GM12801 (cell line): Measurements from ENCODE around the gene C2CD3.

Experiments
- CTCF ChIP-seq: IDR thresholded peaks from one replicate; pipeline ENCODE4 v1.5.1; 2011; ENCODE audit warnings: control low read depth; ENCODE audit not compliant: insufficient read length; ENCODE audit errors: extremely low read depth

C2CD3 gene

GRCh38 chr11:74132833-74133232 lies 38.0 kb downstream of the C2CD3 start:
- TF ChIP-seq CTCF: no peak

- TF ChIP-seq CTCF: no peak
Observed at GRCh38 chr11:74123008-74123448, 47.8 kb downstream of the C2CD3 start.

- no peak for TF ChIP-seq CTCF
Observed at GRCh38 chr11:74121804-74122203, 49.0 kb downstream of the C2CD3 start.

GRCh38 chr11:74116719-74117118 lies 54.1 kb downstream of the C2CD3 start:
- TF ChIP-seq CTCF: no peak

GRCh38 chr11:74112877-74113276 lies 57.9 kb downstream of the C2CD3 start:
- no peak for TF ChIP-seq CTCF

- no peak for TF ChIP-seq CTCF
Observed at GRCh38 chr11:74106124-74106523, 64.7 kb downstream of the C2CD3 start.

- no peak for TF ChIP-seq CTCF
Observed at GRCh38 chr11:74102321-74102720, 68.5 kb downstream of the C2CD3 start.

- no peak for TF ChIP-seq CTCF
Observed at GRCh38 chr11:74100735-74101134, 70.1 kb downstream of the C2CD3 start.
